ENCODE measurements around the gene CACNA2D1. TPM values are rescaled to one million over a fixed set of nuclear protein-coding genes. Genes with fewer than 3 reads are reported as not detected.

The CACNA2D1 gene
- total and polyA plus RNA-seq, 4 donors = 4.5 to 40.7 (median 24.3) TPM

DNA sequence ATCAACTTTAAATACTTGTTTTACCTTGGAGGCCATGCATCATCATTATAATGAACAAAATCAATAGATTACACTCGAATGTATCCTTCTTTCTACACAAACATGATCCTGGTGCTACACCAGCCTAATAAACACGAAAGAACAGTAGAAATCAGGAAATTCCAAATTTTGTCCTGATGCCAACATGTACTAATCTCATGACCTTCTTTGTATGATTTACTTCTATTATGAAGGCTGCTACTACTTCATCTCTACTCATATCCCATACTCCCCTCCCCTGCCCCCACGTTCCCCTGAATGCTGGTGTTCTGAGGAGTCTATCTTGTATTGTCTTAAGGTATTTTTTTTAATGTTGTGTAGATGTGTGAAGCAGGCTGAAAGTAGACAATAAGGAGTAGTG, 315.0 kb downstream of the CACNA2D1 start:
- peaks cover 0 to 4% of the 10 kb centered on the region in 2 donors for H3K36me3 ChIP-seq (ENCODE audit: control insufficient read depth in 1 of 2, insufficient read depth in 2 of 2, low read length in 1 of 2)
- no peak overlapping the region for H3K27ac ChIP-seq (ENCODE audit: low read depth in 1 of 2, low read length in 2 of 2)
- H3K4me3 ChIP-seq (ENCODE audit: low read length in 2 of 2) = no peak overlapping the region
- ATAC-seq (ENCODE audit: low FRiP score) (no peak), DNase-seq (no peak)
- H3K9me3 ChIP-seq (ENCODE audit: control insufficient read depth, low read length) = peaks cover 1% of the 10 kb centered on the region
- no peaks in the 10 kb centered on the region for H3K27me3 ChIP-seq (ENCODE audit: control insufficient read depth in 1 of 2, insufficient read depth in 2 of 2, low read length in 1 of 2)
- intact Hi-C loops (cut with DNase I) = no loop called here
- 74 to 75% methylated on average over 3 of the region's 3 CpGs for WGBS, 2 donors
- H3K4me1 ChIP-seq (ENCODE audit: control insufficient read depth in 1 of 2, insufficient read depth in 2 of 2, low read length in 2 of 2) = peaks cover 0 to 3% of the 10 kb centered on the region in 2 donors

- Histone ChIP-seq H3K4me3 (ENCODE audit: low read length in 2 of 2) (no peak overlapping the region), H3K4me1 (ENCODE audit: control insufficient read depth in 1 of 2, insufficient read depth in 2 of 2, low read length in 2 of 2) (peaks cover 0 to 3% of the 10 kb centered on the region in 2 donors), H3K27me3 (ENCODE audit: control insufficient read depth in 1 of 2, insufficient read depth in 2 of 2, low read length in 1 of 2) (no peaks in the 10 kb centered on the region), H3K27ac (ENCODE audit: low read depth in 1 of 2, low read length in 2 of 2) (no peak overlapping the region), H3K9me3 (ENCODE audit: control insufficient read depth, low read length) (peaks cover 1% of the 10 kb centered on the region), H3K36me3 (ENCODE audit: control insufficient read depth in 1 of 2, insufficient read depth in 2 of 2, low read length in 1 of 2) (peaks cover 0 to 4% of the 10 kb centered on the region in 2 donors)
- WGBS, 2 donors = 79 to 82% methylated on average over 1 of the region's 1 CpG
- intact Hi-C loops (cut with DNase I) = no loop called here
- no peak for DNase-seq
- no peak for ATAC-seq (ENCODE audit: low FRiP score)
These were observed 317.0 kb downstream of the CACNA2D1 start for GRCh38 chr7:82126576-82126975.

DNA sequence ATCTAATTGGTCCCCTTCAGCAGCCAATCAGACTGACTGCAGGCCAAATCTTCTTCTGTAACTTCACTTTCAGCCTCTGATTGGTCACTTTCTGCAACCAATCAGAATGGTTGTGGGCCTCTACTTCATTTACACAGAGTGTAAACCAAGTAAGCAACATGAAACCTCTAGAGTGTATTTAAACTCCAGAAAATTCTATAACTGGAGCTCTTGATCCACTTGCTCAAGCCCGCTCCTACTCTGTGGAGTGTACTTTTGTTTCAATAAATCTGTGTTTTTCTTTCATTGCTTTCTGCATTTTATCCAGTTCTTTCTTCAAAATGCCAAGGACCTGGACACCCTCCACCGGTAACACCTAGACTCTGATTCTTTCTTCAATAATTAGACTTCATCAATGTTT, 319.1 kb downstream of the CACNA2D1 start:
- H3K27ac ChIP-seq (ENCODE audit: low read depth in 1 of 2, low read length in 2 of 2) = no peak overlapping the region
- no peaks in the 10 kb centered on the region for H3K4me1 ChIP-seq (ENCODE audit: control insufficient read depth in 1 of 2, insufficient read depth in 2 of 2, low read length in 2 of 2)
- no peak overlapping the region for H3K4me3 ChIP-seq (ENCODE audit: low read length in 2 of 2)
- peaks cover 0 to 4% of the 10 kb centered on the region in 2 donors for H3K36me3 ChIP-seq (ENCODE audit: control insufficient read depth in 1 of 2, insufficient read depth in 2 of 2, low read length in 1 of 2)
- ATAC-seq (ENCODE audit: low FRiP score) (no peak), DNase-seq (no peak)
- 64 to 95% methylated on average over 2 of the region's 2 CpGs for WGBS, 2 donors
- no peaks in the 10 kb centered on the region for H3K27me3 ChIP-seq (ENCODE audit: control insufficient read depth in 1 of 2, insufficient read depth in 2 of 2, low read length in 1 of 2)
- intact Hi-C loops (cut with DNase I) = no loop called here
- peaks cover 1% of the 10 kb centered on the region for H3K9me3 ChIP-seq (ENCODE audit: control insufficient read depth, low read length)

GRCh38 chr7:82122275-82122674, 321.3 kb downstream of the CACNA2D1 start:
- no peak for DNase-seq
- H3K27ac ChIP-seq (ENCODE audit: low read depth in 1 of 2, low read length in 2 of 2) = no peak overlapping the region
- ATAC-seq (ENCODE audit: low FRiP score) = no peak
- no peaks in the 10 kb centered on the region for H3K4me1 ChIP-seq (ENCODE audit: control insufficient read depth in 1 of 2, insufficient read depth in 2 of 2, low read length in 2 of 2)
- H3K9me3 ChIP-seq (ENCODE audit: control insufficient read depth, low read length) = peaks cover 1% of the 10 kb centered on the region
- WGBS, 2 donors = 94 to 98% methylated on average over 2 of the region's 2 CpGs
- peaks cover 0 to 4% of the 10 kb centered on the region in 2 donors for H3K36me3 ChIP-seq (ENCODE audit: control insufficient read depth in 1 of 2, insufficient read depth in 2 of 2, low read length in 1 of 2)
- H3K27me3 ChIP-seq (ENCODE audit: control insufficient read depth in 1 of 2, insufficient read depth in 2 of 2, low read length in 1 of 2) = no peaks in the 10 kb centered on the region
- H3K4me3 ChIP-seq (ENCODE audit: low read length in 2 of 2) = no peak overlapping the region
- intact Hi-C loops (cut with DNase I) = no loop called here

DNA sequence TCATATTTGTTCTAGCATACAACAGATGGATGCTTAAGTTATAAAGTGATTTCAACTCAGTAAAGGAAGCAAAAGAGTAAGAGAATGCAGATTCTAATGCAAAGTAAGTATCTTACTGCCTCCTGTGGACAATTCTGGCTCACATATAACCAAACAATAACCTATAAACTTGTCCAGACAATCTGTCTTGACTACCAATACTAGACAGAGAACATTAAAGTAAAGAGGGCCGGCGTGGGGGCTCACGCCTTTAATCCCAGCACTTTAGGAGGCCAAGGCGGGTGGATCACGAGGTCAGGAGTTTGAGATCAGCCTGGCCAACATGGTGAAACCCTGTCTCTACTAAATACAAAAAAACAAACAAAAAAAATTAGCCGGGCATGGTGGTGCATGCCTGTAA, 329.3 kb downstream of the CACNA2D1 start:
- ATAC-seq (ENCODE audit: low FRiP score) (no peak), DNase-seq (no peak)
- Histone ChIP-seq H3K4me3 (ENCODE audit: low read length in 2 of 2) (no peak overlapping the region), H3K27ac (ENCODE audit: low read depth in 1 of 2, low read length in 2 of 2) (no peak overlapping the region), H3K27me3 (ENCODE audit: control insufficient read depth in 1 of 2, insufficient read depth in 2 of 2, low read length in 1 of 2) (no peaks in the 10 kb centered on the region), H3K9me3 (ENCODE audit: control insufficient read depth, low read length) (no peaks in the 10 kb centered on the region), H3K36me3 (ENCODE audit: control insufficient read depth in 1 of 2, insufficient read depth in 2 of 2, low read length in 1 of 2) (no peaks in the 10 kb centered on the region), H3K4me1 (ENCODE audit: control insufficient read depth in 1 of 2, insufficient read depth in 2 of 2, low read length in 2 of 2) (peaks cover 0 to 2% of the 10 kb centered on the region in 2 donors)
- intact Hi-C loops (cut with DNase I) = no loop called here
- 96 to 97% methylated on average over 6 of the region's 6 CpGs for WGBS, 2 donors

DNA sequence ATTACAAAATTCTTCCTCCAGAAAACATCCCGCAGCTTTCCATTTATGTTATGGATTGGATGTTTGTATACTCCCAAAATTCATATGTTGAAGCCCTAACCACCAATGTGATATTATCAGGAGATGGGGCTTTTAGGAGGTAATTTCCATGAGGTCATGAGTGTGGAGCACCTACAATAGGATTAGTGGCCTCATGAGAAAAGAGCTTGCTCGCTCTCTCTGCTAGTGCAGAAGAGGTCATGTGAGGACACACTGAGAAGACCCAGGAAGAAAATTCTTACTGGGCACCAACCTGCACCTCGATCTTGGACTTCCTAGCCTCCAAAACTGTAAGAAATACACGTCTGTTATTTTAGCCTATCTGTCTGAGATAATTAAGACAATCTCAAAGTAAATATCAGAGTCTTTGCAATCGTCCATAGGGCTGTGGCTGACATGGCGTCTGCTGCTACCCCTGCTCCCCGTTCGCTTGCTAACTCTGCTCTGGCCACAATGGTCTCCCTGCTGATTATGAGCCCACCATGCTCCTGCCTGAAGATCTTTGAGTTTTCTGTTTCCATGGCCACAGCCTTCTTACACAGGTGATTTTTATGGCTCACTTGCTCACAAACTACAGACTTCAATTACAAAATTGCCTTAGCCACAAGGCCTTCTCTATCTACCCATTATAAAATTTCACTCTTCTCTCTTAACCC, 333.3 kb downstream of the CACNA2D1 start:
- Histone ChIP-seq H3K27ac (ENCODE audit: low read depth in 1 of 2, low read length in 2 of 2) (no peak overlapping the region), H3K4me1 (ENCODE audit: control insufficient read depth in 1 of 2, insufficient read depth in 2 of 2, low read length in 2 of 2) (no peaks in the 10 kb centered on the region), H3K36me3 (ENCODE audit: control insufficient read depth in 1 of 2, insufficient read depth in 2 of 2, low read length in 1 of 2) (no peaks in the 10 kb centered on the region), H3K4me3 (ENCODE audit: low read length in 2 of 2) (no peak overlapping the region), H3K27me3 (ENCODE audit: control insufficient read depth in 1 of 2, insufficient read depth in 2 of 2, low read length in 1 of 2) (no peaks in the 10 kb centered on the region), H3K9me3 (ENCODE audit: control insufficient read depth, low read length) (no peaks in the 10 kb centered on the region)
- intact Hi-C loops (cut with DNase I) = no loop called here
- WGBS, 2 donors = 90% methylated on average over 8 of the region's 8 CpGs
- ATAC-seq (ENCODE audit: low FRiP score) (no peak), DNase-seq (no peak)

- H3K27me3 ChIP-seq (ENCODE audit: control insufficient read depth in 1 of 2, insufficient read depth in 2 of 2, low read length in 1 of 2) = no peaks in the 10 kb centered on the region
- no peaks in the 10 kb centered on the region for H3K36me3 ChIP-seq (ENCODE audit: control insufficient read depth in 1 of 2, insufficient read depth in 2 of 2, low read length in 1 of 2)
- H3K9me3 ChIP-seq (ENCODE audit: control insufficient read depth, low read length) = no peaks in the 10 kb centered on the region
- intact Hi-C loops (cut with DNase I) = no loop called here
- no peak overlapping the region for H3K4me3 ChIP-seq (ENCODE audit: low read length in 2 of 2)
- ATAC-seq (ENCODE audit: low FRiP score) (no peak), DNase-seq (no peak)
- no peak overlapping the region for H3K27ac ChIP-seq (ENCODE audit: low read depth in 1 of 2, low read length in 2 of 2)
- WGBS, 2 donors = 46 to 67% methylated on average over 1 of the region's 1 CpG
- no peaks in the 10 kb centered on the region for H3K4me1 ChIP-seq (ENCODE audit: control insufficient read depth in 1 of 2, insufficient read depth in 2 of 2, low read length in 2 of 2)
These were observed 334.3 kb downstream of the CACNA2D1 start for GRCh38 chr7:82109288-82109687.

GRCh38 chr7:82106201-82106600, 337.4 kb downstream of the CACNA2D1 start:
- ATAC-seq (ENCODE audit: low FRiP score) = no peak
- WGBS, 2 donors = 71 to 73% methylated on average over 3 of the region's 3 CpGs
- H3K4me3 ChIP-seq (ENCODE audit: low read length in 2 of 2) = no peak overlapping the region
- H3K36me3 ChIP-seq (ENCODE audit: control insufficient read depth in 1 of 2, insufficient read depth in 2 of 2, low read length in 1 of 2) = no peaks in the 10 kb centered on the region
- intact Hi-C loops (cut with DNase I) = no loop called here
- H3K27ac ChIP-seq (ENCODE audit: low read depth in 1 of 2, low read length in 2 of 2) = no peak overlapping the region
- no peaks in the 10 kb centered on the region for H3K9me3 ChIP-seq (ENCODE audit: control insufficient read depth, low read length)
- no peaks in the 10 kb centered on the region for H3K4me1 ChIP-seq (ENCODE audit: control insufficient read depth in 1 of 2, insufficient read depth in 2 of 2, low read length in 2 of 2)
- no peaks in the 10 kb centered on the region for H3K27me3 ChIP-seq (ENCODE audit: control insufficient read depth in 1 of 2, insufficient read depth in 2 of 2, low read length in 1 of 2)
- DNase-seq = no peak

DNA sequence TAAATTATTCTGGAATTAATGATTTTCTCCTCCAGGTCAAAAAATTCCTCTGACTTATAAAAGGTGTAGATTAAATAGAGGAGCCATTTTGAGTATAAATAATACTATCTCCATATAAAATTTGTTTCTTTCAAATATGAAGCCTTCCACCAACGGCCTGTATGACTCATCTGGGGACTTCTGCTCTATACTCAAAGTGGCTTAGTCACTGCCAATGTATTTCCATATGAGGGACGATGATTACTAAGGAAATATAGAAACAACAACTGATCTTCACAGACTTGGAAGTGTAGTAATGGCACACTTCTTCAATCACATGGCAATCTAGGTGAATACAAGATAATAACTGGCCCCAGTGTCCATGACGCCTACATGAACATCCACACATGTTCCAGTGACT, 338.1 kb downstream of the CACNA2D1 start:
- 73 to 83% methylated on average over 3 of the region's 3 CpGs for WGBS, 2 donors
- ATAC-seq (ENCODE audit: low FRiP score) = no peak
- no peaks in the 10 kb centered on the region for H3K27me3 ChIP-seq (ENCODE audit: control insufficient read depth in 1 of 2, insufficient read depth in 2 of 2, low read length in 1 of 2)
- no peak for DNase-seq
- intact Hi-C loops (cut with DNase I) = no loop called here
- no peaks in the 10 kb centered on the region for H3K9me3 ChIP-seq (ENCODE audit: control insufficient read depth, low read length)
- no peak overlapping the region for H3K4me3 ChIP-seq (ENCODE audit: low read length in 2 of 2)
- H3K4me1 ChIP-seq (ENCODE audit: control insufficient read depth in 1 of 2, insufficient read depth in 2 of 2, low read length in 2 of 2) = no peaks in the 10 kb centered on the region
- H3K27ac ChIP-seq (ENCODE audit: low read depth in 1 of 2, low read length in 2 of 2) = no peak overlapping the region
- H3K36me3 ChIP-seq (ENCODE audit: control insufficient read depth in 1 of 2, insufficient read depth in 2 of 2, low read length in 1 of 2) = no peaks in the 10 kb centered on the region
